OCI-LY3 (cell line): ENCODE measurements around the gene FBXW7.

Experiments
- H2AFZ ChIP-seq: fragments of 200-600, 300-600 bp; shearing (Covaris generic); 2 replicates; pipeline ENCODE4 v1.6.0; 2014; ENCODE audit warnings: antibody characterized with exemption, low read depth, low read length
- H3K27ac ChIP-seq: fragments of 200-600, 300-600 bp; sonication (generic); 2 replicates; pipeline ENCODE4 v1.5.1; 2014; ENCODE audit warnings: mild to moderate bottlenecking, low read length, moderate library complexity, mixed read lengths
- H3K27me3 ChIP-seq: fragments of 200-600, 300-600 bp; sonication (generic); 2 replicates; pipeline ENCODE4 v1.6.1; 2014; ENCODE audit warnings: low read depth, low read length, mixed read lengths
- H3K36me3 ChIP-seq: fragments of 200-600, 300-600 bp; sonication (generic); replicated peaks from 2 replicates; pipeline ENCODE3; 2014; ENCODE audit warnings: low read depth, low read length, mixed read lengths
- H3K4me1 ChIP-seq: fragments of 300-600, 200-600 bp; sonication (generic); 2 replicates; pipeline ENCODE4 v1.6.1; 2014; ENCODE audit warnings: low read length, mixed read lengths
- H3K4me2 ChIP-seq: fragments of 200-600, 300-600 bp; sonication (generic); 2 replicates; pipeline ENCODE4 v1.6.1; 2014; ENCODE audit warnings: low read length, mixed read lengths
- H3K4me3 ChIP-seq: fragments of 300-600, 200-600 bp; sonication (generic); 2 replicates; pipeline ENCODE4 v1.5.1; 2014; ENCODE audit warnings: antibody characterized with exemption, mild to moderate bottlenecking, low read length, moderate library complexity
- H3K79me2 ChIP-seq: fragments of 300-600, 200-600 bp; shearing (Covaris generic); 2 replicates; pipeline ENCODE4 v1.6.1; 2014; ENCODE audit warnings: mild to moderate bottlenecking, low read length, mixed read lengths
- H3K9ac ChIP-seq: fragments of 300-600, 200-600 bp; shearing (Covaris generic); 2 replicates; pipeline ENCODE4 v1.6.0; 2014; ENCODE audit warnings: mild to moderate bottlenecking, low read length, moderate library complexity
- H3K9me3 ChIP-seq: fragments of 200-600, 300-600 bp; shearing (Covaris generic); 2 replicates; pipeline ENCODE4 v1.6.1; 2014; ENCODE audit warnings: low read length, mixed read lengths; ENCODE audit not compliant: insufficient read depth
- H4K20me1 ChIP-seq: fragments of 200-600, 300-600 bp; sonication (generic); 2 replicates; pipeline ENCODE4 v1.6.1; 2016; ENCODE audit warnings: low read length, mixed read lengths; ENCODE audit not compliant: insufficient read depth
- EZH2phosphoT487 ChIP-seq: fragments of 200-600 bp; shearing (Covaris generic); IDR thresholded peaks from 2 replicates; pipeline ENCODE4 v1.6.1; 2018; ENCODE audit warnings: antibody characterized with exemption, mixed run types, low read depth
- TF ChIP-seq, protein P1 (sequence below): fragments of 200-600, 300-600 bp; sonication (generic); IDR thresholded peaks from 2 replicates; pipeline ENCODE4 v1.5.1; 2014; ENCODE audit warnings: antibody characterized with exemption, low read length, low read depth

The FBXW7 gene

GRCh38 chr4:152462047-152462446, 73.8 kb downstream of the FBXW7 start:
- peaks cover 94% of the 10 kb centered on the region for H3K79me2 ChIP-seq
- H3K4me2 ChIP-seq = peak overlapping the region; percentile 21

DNA sequence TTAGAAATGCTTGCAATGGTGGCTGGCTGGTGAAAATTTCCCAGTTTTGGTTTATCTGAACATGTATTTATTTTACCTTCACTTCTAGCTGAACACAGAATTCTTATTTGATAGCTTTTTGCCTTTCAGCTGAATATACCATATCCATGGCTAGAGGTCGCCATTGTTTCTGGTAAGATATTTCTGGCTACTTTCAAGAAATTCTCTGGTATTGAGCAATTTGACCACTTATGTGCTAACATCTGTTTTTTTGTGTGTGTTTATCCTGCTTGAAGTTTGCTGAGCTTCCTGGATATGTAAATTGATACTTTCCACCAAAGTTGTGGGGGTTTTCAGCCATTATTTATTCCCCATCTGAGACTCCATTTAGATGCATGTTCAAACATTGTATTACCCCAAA, 75.4 kb downstream of the FBXW7 start:
- Histone ChIP-seq H3K79me2 (peaks cover 96% of the 10 kb centered on the region), H3K27me3 (no peaks in the 10 kb centered on the region), H3K36me3 (peaks cover 3% of the 10 kb centered on the region), H3K9ac (no peak overlapping the region), H3K27ac (no peak overlapping the region), H3K4me3 (no peak overlapping the region), H4K20me1 (peaks cover 72% of the 10 kb centered on the region), H3K9me3 (no peaks in the 10 kb centered on the region), H2AFZ (no peak overlapping the region), H3K4me1 (peaks cover 66% of the 10 kb centered on the region), H3K4me2 (no peak overlapping the region)
- TF ChIP-seq, protein P1, sequence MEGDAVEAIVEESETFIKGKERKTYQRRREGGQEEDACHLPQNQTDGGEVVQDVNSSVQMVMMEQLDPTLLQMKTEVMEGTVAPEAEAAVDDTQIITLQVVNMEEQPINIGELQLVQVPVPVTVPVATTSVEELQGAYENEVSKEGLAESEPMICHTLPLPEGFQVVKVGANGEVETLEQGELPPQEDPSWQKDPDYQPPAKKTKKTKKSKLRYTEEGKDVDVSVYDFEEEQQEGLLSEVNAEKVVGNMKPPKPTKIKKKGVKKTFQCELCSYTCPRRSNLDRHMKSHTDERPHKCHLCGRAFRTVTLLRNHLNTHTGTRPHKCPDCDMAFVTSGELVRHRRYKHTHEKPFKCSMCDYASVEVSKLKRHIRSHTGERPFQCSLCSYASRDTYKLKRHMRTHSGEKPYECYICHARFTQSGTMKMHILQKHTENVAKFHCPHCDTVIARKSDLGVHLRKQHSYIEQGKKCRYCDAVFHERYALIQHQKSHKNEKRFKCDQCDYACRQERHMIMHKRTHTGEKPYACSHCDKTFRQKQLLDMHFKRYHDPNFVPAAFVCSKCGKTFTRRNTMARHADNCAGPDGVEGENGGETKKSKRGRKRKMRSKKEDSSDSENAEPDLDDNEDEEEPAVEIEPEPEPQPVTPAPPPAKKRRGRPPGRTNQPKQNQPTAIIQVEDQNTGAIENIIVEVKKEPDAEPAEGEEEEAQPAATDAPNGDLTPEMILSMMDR = peak; percentile 94
- no peak for TF ChIP-seq EZH2phosphoT487

More at GRCh38 chr4:152462047-152462446, 73.8 kb downstream of the FBXW7 start:
- Histone ChIP-seq H3K36me3 (peaks cover 3% of the 10 kb centered on the region), H3K4me3 (no peak overlapping the region), H3K4me1 (peaks cover 63% of the 10 kb centered on the region), H3K9ac (no peak overlapping the region), H3K9me3 (no peaks in the 10 kb centered on the region), H2AFZ (no peak overlapping the region), H3K27me3 (no peaks in the 10 kb centered on the region), H4K20me1 (peaks cover 71% of the 10 kb centered on the region), H3K27ac (no peak overlapping the region)
- TF ChIP-seq EZH2phosphoT487 = no peak
- TF ChIP-seq, protein P1 = no peak

GRCh38 chr4:152459326-152459725, 76.6 kb downstream of the FBXW7 start:
- H3K9me3 ChIP-seq = no peaks in the 10 kb centered on the region
- H3K79me2 ChIP-seq = peaks cover 94% of the 10 kb centered on the region
- no peak overlapping the region for H3K9ac ChIP-seq
- H4K20me1 ChIP-seq = peaks cover 68% of the 10 kb centered on the region
- peaks cover 3% of the 10 kb centered on the region for H3K36me3 ChIP-seq
- H3K4me2 ChIP-seq = peak overlapping the region; percentile 41
- H3K4me1 ChIP-seq = peaks cover 64% of the 10 kb centered on the region
- H3K4me3 ChIP-seq = no peak overlapping the region
- TF ChIP-seq, protein P1 = no peak
- TF ChIP-seq EZH2phosphoT487 = no peak
- H3K27me3 ChIP-seq = no peaks in the 10 kb centered on the region
- peak overlapping the region; percentile 4; the same call in 1 of the 2 replicates for H3K27ac ChIP-seq
- no peak overlapping the region for H2AFZ ChIP-seq

DNA sequence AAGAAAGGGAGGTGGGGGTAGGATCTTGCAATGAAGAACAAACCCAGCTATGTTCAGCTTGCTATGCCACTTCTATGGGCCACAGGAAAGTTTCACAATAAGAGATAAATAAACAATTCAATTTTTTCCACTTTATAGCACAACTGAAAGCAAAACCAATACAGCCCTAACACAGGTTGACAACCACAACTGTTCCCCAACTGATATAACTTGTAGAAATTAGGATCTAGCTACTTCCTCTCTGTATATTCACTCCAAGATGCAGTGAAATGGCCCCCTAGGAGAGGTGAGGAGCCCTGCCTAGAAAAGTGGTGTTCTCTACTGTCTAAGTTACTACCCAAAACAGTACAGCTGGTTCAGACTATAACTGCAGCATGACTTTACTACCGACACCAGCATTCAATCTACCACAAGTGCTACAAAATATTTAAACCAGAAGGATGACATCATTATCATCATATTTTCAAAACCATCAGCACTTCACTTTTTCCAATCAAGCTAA, 77.0 kb downstream of the FBXW7 start:
- TF ChIP-seq, protein P1 = no peak
- no peak for TF ChIP-seq EZH2phosphoT487
- Histone ChIP-seq H4K20me1 (peaks cover 68% of the 10 kb centered on the region), H3K27me3 (no peaks in the 10 kb centered on the region), H3K79me2 (peaks cover 94% of the 10 kb centered on the region), H3K4me1 (peaks cover 60% of the 10 kb centered on the region), H3K27ac (peak overlapping the region; percentile 4; the same call in 1 of the 2 replicates), H3K4me2 (peak overlapping the region; percentile 41), H3K9ac (no peak overlapping the region), H3K9me3 (no peaks in the 10 kb centered on the region), H2AFZ (no peak overlapping the region), H3K4me3 (no peak overlapping the region), H3K36me3 (peaks cover 3% of the 10 kb centered on the region)
